Left ventricle myocardium inferior (tissue), 1 donor: ENCODE data around the gene FAM241A. TPM values are rescaled to one million over a fixed set of nuclear protein-coding genes. Genes with fewer than 3 reads are reported as not detected.
"Not testable (repeated sequence)": the region's sequence is repeated elsewhere in the genome, so short reads cannot be mapped to it uniquely, and the experiment has no call there.

Experiments used
- DNase-seq: peaks from one replicate; pipeline ENCODE4 v3.0.0-alpha.2; 2020
- H3K27ac ChIP-seq: fragments of 200-600 bp; replicated peaks from 2 replicates; pipeline ENCODE4 v1.8.0; 2021
- H3K27me3 ChIP-seq: fragments of 200-600 bp; 2 replicates; pipeline ENCODE4 v1.8.0; 2021; ENCODE audit warnings: low read depth
- H3K36me3 ChIP-seq: fragments of 200-600 bp; 2 replicates; pipeline ENCODE4 v1.8.0; 2021
- H3K4me1 ChIP-seq: fragments of 200-600 bp; 2 replicates; pipeline ENCODE4 v1.8.0; 2021
- H3K4me3 ChIP-seq: fragments of 200-600 bp; 2 replicates; pipeline ENCODE4 v1.8.0; 2021; ENCODE audit warnings: mild to moderate bottlenecking, moderate library complexity
- H3K9me3 ChIP-seq: fragments of 200-600 bp; replicated peaks from 2 replicates; pipeline ENCODE4 v1.8.0; 2021
- intact Hi-C: fragments of 100-400 bp; cut with micrococcal nuclease; formaldehyde crosslinking; loops from one replicate; pipeline ENCODE4 v1.11.0; 2022
- total RNA-seq: library from RNA; stranded (reverse); fragmentation: NEBNext Ultra II Directional; extraction: Animal tissue kit (Norgen Biotek cat#: 25700); gene quantifications from one replicate; pipeline ENCODE4 v1.2.1, GENCODE V29; 2021
- TF ChIP-seq, protein P1 (sequence below): fragments of 200-600 bp; IDR thresholded peaks from 2 replicates; pipeline ENCODE4 v1.8.0; 2021; ENCODE audit warnings: antibody characterized with exemption, mild to moderate bottlenecking, borderline replicate concordance
- donor health status: DM: no; HTN: yes; CAD: no; lungs with severe emphysema.

The FAM241A gene
- total RNA-seq, 1 donor from 2014 or later: 7.6 TPM

DNA sequence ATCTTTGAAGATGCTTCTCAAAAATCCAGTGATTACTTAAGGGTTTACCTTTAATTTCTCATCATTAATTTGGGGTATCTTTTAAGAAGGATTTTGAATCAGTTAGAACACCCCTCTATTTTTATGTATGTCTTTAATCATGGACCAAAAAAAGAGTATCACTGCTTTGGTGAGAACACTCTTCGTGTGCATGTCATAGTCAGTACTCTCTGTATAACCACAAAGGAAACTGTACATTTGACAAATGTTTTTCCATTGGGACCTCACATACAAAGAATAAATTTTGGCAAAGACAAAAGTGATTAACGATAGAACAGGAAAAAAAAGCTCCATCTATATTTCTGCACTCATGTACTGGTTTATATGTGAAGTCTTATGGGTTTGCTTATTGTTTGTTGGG lies 31.3 kb downstream of the FAM241A start:
- H3K4me1 ChIP-seq: peaks cover 58% of the 10 kb centered on the region
- no peak overlapping the region for H3K27ac ChIP-seq
- intact Hi-C loops: no loop called here
- no peaks in the 10 kb centered on the region for H3K27me3 ChIP-seq
- H3K36me3 ChIP-seq: peaks cover 6% of the 10 kb centered on the region
- H3K9me3 ChIP-seq: no peaks in the 10 kb centered on the region
- no peak for DNase-seq
- TF ChIP-seq, protein P1, sequence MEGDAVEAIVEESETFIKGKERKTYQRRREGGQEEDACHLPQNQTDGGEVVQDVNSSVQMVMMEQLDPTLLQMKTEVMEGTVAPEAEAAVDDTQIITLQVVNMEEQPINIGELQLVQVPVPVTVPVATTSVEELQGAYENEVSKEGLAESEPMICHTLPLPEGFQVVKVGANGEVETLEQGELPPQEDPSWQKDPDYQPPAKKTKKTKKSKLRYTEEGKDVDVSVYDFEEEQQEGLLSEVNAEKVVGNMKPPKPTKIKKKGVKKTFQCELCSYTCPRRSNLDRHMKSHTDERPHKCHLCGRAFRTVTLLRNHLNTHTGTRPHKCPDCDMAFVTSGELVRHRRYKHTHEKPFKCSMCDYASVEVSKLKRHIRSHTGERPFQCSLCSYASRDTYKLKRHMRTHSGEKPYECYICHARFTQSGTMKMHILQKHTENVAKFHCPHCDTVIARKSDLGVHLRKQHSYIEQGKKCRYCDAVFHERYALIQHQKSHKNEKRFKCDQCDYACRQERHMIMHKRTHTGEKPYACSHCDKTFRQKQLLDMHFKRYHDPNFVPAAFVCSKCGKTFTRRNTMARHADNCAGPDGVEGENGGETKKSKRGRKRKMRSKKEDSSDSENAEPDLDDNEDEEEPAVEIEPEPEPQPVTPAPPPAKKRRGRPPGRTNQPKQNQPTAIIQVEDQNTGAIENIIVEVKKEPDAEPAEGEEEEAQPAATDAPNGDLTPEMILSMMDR: no peak
- no peak overlapping the region for H3K4me3 ChIP-seq

DNA sequence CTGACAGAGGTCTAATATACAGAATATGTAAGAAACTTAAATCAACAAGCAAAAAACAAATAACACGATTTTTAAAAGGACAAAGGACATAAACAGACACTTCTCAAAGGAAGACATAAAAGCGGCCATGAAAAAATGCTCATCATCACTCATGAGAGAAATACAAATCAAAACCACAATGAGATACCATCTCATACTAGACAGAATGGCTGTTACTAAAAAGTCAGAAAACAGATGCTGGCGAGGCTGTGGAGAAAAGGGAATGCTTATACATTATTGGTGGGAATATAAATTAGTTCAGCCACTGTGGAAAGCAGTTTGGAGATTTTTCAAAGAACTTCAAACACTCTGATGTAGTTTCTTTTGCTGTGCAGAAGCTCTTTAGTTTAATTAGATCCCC lies 33.5 kb downstream of the FAM241A start:
- H3K4me1 ChIP-seq: peaks cover 55% of the 10 kb centered on the region
- DNase-seq, intact Hi-C loops, H3K36me3 ChIP-seq, H3K27ac ChIP-seq, H3K9me3 ChIP-seq, H3K27me3 ChIP-seq, H3K4me3 ChIP-seq: not testable (repeated sequence)

DNA sequence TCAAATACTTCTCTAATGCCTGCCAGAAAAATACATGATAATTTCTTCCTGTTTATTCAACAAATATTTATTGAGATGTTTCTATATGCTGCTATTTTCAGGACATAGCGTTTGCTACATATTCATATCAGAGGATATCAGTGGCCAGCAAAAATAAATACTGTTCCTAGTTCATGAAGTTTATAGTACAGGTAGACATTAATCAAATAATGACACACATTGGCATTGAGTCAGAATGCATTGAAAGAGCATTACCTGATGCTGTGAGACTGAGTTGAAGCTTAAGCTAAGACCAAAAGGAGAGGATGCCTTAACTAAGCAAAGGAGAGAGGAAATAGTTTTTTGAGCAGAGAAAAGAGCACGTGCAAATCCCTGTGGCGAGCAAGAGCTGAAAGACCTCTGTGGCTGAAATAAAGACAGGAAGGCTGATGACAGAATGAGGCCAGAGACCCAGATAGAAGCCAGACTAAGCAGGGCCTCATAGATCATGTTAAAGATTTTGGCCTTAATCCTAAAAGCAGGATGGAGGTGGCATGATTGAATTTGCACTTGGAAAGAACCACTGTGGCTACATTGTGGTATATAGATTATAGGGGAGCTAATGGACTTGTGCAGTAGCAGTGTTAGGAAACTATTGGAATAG lies 36.2 kb downstream of the FAM241A start:
- DNase-seq: no peak
- no peaks in the 10 kb centered on the region for H3K27me3 ChIP-seq
- peaks cover 6% of the 10 kb centered on the region for H3K36me3 ChIP-seq
- peaks cover 28% of the 10 kb centered on the region for H3K4me1 ChIP-seq
- TF ChIP-seq, protein P1: no peak
- no peak overlapping the region for H3K27ac ChIP-seq
- no peak overlapping the region for H3K4me3 ChIP-seq
- intact Hi-C loops: no loop called here
- no peaks in the 10 kb centered on the region for H3K9me3 ChIP-seq

DNA sequence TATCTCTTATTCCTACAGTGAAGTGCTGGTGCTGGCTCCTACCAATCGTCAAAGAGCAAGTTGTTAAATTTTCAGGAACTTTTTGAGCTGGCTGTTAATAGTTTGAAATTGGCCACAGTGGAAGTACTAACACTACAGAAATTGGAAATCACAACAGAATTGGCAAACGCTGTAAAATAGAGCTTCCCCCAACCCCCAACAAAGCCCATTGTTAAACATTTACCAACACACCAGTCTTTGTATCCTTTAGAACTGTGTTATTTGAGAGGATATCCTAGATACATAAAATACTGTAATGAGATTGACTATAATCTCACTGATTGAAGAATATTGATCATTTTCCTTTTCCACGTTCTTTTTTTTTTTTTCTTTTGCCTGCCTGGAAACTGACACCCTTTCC lies 37.4 kb downstream of the FAM241A start:
- no peaks in the 10 kb centered on the region for H3K27me3 ChIP-seq
- H3K27ac ChIP-seq: no peak overlapping the region
- H3K36me3 ChIP-seq: peaks cover 9% of the 10 kb centered on the region
- no peaks in the 10 kb centered on the region for H3K9me3 ChIP-seq
- intact Hi-C loops: no loop called here
- H3K4me1 ChIP-seq: peaks cover 21% of the 10 kb centered on the region
- DNase-seq: no peak
- TF ChIP-seq, protein P1: no peak
- no peak overlapping the region for H3K4me3 ChIP-seq

DNA sequence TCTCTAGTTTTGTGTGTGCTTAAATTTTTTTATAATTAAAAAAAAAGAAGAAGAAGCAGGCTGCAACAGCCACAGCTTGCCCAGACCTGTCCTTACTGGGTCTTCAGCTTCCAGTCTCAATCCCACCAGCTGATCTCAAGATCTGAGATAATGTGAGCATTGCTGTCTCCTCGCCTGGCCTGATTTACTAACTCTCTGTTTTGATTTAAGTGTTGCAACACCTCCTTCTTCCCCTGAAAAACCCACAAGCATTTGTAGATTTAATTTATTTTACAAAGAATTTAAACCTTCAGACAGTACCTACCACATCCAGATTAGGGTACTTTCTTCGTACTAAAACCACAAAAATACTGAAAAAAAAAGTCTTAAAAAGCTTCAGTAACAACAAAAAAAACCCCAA lies 38.0 kb downstream of the FAM241A start:
- Histone ChIP-seq H3K4me3 (no peak overlapping the region), H3K9me3 (no peaks in the 10 kb centered on the region), H3K27me3 (no peaks in the 10 kb centered on the region), H3K4me1 (peaks cover 21% of the 10 kb centered on the region), H3K27ac (no peak overlapping the region), H3K36me3 (peaks cover 12% of the 10 kb centered on the region)
- intact Hi-C loops: no loop called here
- TF ChIP-seq, protein P1: no peak
- DNase-seq: no peak

DNA sequence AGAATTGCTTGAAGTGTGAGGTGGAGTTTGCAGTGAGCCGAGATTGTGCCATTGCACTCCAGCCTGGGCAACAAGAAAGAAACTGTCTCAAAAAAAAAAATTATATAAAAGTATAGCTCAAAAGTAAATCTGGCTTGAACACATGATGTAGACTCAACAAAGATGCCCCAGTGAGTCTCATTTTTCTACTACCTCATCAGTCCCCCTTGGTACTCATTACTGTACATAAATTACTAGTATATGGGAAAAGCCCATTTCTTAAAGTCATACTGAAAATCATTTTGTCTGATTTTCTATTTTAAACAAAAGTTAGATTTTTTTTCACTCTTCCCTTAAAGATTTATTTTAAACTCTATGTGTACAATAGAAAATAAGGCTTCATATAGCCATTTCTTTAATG lies 39.2 kb downstream of the FAM241A start:
- H3K4me3 ChIP-seq: no peak overlapping the region
- H3K4me1 ChIP-seq: peaks cover 22% of the 10 kb centered on the region
- TF ChIP-seq, protein P1: no peak
- no peak for DNase-seq
- H3K27me3 ChIP-seq: no peaks in the 10 kb centered on the region
- H3K27ac ChIP-seq: no peak overlapping the region
- intact Hi-C loops: no loop called here
- H3K36me3 ChIP-seq: peaks cover 12% of the 10 kb centered on the region
- no peaks in the 10 kb centered on the region for H3K9me3 ChIP-seq
